ENCODE measurements around the gene TRIM74. TPM values are rescaled to one million over a fixed set of nuclear protein-coding genes. Genes with fewer than 3 reads are reported as not detected.
A peak's percentile ranks its signal among the peaks of the same experiment; 100 is the strongest.
"Not testable (repeated sequence)": the region's sequence is repeated elsewhere in the genome, so short reads cannot be mapped to it uniquely, and the experiment has no call there.

Gene TRIM74
- total RNA-seq = under 1 TPM in 1 of 2 donors, not detected in 1; 0.78 TPM

DNA sequence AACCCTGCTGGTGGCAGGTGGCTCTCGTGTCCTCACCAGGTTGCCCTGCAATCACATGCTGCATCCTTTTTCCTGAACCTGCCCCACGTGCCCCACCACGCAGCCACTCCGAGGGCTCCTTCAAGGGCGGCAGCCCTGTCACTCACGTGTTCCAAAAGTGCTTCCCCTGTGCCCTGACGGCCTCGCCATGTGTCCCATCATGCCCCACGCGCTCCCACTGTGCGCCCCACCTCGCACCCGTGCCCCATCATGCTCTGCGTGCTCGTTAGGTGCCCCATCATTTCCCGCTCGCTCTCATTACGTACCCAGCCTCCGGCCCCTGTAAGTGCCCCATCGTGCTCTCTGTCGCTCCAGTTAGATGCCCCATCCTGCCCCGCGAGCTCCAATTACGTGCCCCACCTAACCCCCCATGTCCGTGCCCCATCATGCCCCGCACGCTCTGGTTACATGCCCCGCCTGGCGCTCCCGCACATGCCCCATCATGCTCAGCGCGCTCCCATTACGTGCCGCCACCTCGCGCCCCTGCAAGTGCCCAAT lies at the start of gene TRIM74:
Gene TRIM74 (minus strand): TSS at position 487 of the 537 bp plus-strand sequence. CDS start 3,309 bp downstream, outside the sequence.
- DNase-seq (ENCODE audit: low spot score); H3K4me1 Mint-ChIP-seq (ENCODE audit: low read depth in 2 of 2); H3K9me3 Mint-ChIP-seq; H3K27ac Mint-ChIP-seq; ATAC-seq; H3K36me3 Mint-ChIP-seq; H3K4me3 Mint-ChIP-seq; H3K27me3 Mint-ChIP-seq: not testable (repeated sequence)

DNA sequence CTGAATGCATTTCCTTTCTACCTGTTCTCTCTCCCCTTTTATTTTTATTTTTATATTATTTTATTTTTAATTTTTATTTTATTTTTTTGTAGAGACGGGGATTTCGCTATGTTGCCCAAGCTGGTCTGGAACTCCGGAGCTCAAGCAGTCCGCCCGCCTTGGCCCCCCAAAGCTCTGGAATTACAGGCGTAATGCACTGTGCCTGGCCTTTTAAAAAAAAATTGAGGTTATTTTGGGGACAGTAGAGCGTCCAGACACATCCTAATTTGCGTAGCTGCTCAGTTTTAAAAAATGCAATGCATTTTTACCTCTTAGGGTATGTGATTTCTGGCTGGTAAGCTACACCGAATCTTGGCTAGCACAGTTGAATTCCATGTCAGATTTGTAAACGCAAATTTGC lies 37.2 kb upstream of the TRIM74 start:
- not testable (repeated sequence) for H3K27ac Mint-ChIP-seq; DNase-seq (ENCODE audit: low spot score); H3K9me3 Mint-ChIP-seq; H3K4me1 Mint-ChIP-seq (ENCODE audit: low read depth in 2 of 2); H3K27me3 Mint-ChIP-seq; ATAC-seq; H3K36me3 Mint-ChIP-seq; H3K4me3 Mint-ChIP-seq

DNA sequence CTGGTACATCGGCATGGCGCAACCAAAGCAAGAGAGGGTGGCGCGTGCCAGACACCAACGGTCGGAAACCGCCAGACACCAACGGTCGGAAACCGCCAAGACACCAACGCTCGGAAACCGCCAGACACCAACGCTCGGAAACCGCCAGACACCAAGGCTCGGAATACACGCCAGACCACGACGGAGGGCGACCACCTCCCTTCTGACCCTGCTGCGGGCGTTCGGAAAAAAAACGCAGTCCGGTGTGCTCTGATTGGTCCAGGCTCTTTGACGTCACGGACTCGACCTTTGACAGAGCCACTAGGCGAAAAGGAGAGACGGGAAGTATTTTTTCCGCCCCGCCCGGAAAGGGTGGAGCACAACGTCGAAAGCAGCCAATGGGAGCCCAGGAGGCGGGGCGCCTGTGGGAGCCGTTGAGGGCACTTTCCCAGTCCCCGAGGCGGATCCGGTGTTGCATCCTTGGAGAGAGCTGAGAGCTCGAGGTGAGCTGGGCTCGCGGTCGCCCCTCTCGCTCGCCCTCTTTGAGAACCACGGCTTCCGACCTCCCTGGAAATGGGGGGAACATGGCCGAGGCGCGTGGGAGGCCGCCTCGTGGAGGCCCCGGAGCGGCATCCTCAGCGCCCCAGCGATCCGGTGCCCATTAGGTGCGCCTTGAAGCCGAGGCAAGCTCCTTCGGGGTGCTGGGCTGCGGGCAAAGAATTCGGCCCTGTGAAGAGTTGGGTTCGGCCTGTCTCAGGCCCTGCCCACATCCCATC lies 36.6 kb upstream of the TRIM74 start:
- H3K9me3 Mint-ChIP-seq = not testable (repeated sequence)

DNA sequence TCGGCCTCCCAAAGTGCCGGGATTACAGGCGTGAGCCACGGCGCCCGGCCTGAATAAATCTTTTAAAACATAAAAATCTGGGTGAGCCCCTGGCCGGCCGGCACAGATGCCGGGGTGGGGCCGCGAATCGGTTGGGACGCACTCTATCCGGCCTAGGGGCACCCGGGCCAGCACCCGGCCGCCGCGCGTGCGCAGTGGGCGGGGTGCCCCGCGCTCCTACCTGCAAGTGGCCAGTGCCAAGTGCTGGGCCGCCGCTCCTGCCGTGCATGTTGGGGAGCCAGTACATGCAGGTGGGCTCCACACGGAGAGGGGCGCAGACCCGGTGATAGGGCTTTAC lies 36.1 kb upstream of the TRIM74 start:
- Mint-ChIP-seq H3K27ac (peak overlapping the region; percentile 92 to 94), H3K4me3 (peak overlapping the region; percentile 94)
- H3K4me1 Mint-ChIP-seq (ENCODE audit: low read depth in 2 of 2); H3K36me3 Mint-ChIP-seq; H3K9me3 Mint-ChIP-seq; H3K27me3 Mint-ChIP-seq: not testable (repeated sequence)
- DNase-seq (ENCODE audit: low spot score) = peak; percentile 79
- peak; percentile 92 to 94 for ATAC-seq

More for the DNA sequence above, 36.6 kb upstream of the TRIM74 start:
- Mint-ChIP-seq H3K27ac (peak overlapping the region; percentile 92 to 94), H3K4me3 (peak overlapping the region; percentile 94)
- not testable (repeated sequence) for H3K4me1 Mint-ChIP-seq (ENCODE audit: low read depth in 2 of 2); H3K36me3 Mint-ChIP-seq; H3K27me3 Mint-ChIP-seq
- ATAC-seq = peak; percentile 95 to 96
- DNase-seq (ENCODE audit: low spot score) = peak; percentile 90

DNA sequence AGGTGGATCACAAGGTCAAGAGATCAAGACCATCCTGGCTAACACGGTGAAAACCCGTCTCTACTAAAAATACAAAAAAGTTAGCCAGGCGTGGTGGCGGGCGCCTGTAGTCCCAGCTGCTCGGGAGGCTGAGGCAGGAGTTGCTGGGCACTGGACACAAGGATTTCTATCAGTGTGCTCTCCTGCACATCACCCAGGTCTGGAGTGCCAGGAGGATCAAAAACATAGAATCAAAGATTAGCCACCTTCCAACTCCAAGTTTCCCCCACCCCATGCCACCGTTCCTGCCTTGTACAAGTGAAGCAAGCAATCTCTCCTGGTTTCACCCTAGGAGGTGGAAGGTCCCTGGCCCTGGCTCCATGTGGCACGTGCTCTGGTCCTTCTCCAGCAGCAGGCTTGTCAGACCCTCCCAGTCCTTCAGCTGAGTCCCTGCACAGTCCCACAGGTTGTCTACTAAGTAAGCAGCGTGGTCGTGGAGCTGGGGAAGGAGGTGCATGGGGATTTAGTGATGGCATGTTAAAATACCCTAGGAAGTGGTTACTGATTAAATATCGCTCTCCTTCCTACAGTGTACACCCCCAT lies 28.7 kb upstream of the TRIM74 start:
- not testable (repeated sequence) for H3K4me3 Mint-ChIP-seq; H3K4me1 Mint-ChIP-seq (ENCODE audit: low read depth in 2 of 2); ATAC-seq; DNase-seq (ENCODE audit: low spot score); H3K36me3 Mint-ChIP-seq; H3K27ac Mint-ChIP-seq; H3K27me3 Mint-ChIP-seq; H3K9me3 Mint-ChIP-seq

DNA sequence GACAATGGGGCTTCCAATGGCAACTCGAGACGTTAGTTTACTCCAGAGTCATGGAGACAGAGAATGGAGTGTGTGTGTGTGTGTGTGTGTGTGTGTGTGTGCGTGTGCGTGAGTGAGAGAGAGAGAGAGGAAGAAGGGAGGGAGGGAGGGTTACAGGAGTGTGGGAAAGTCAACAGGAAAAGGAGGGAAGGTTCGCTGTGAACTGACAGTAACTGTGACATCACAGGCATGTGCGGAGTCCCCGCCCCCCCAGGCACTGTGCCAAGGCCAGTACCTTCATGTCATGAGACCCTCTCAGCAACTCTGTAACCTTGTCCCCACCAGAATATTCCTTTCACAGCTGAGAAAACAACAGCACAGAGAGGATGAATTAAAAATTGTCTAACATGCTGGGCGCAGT lies 28.2 kb upstream of the TRIM74 start:
- not testable (repeated sequence) for ATAC-seq; H3K4me3 Mint-ChIP-seq; H3K27ac Mint-ChIP-seq; H3K27me3 Mint-ChIP-seq; H3K36me3 Mint-ChIP-seq; H3K9me3 Mint-ChIP-seq; DNase-seq (ENCODE audit: low spot score); H3K4me1 Mint-ChIP-seq (ENCODE audit: low read depth in 2 of 2)

DNA sequence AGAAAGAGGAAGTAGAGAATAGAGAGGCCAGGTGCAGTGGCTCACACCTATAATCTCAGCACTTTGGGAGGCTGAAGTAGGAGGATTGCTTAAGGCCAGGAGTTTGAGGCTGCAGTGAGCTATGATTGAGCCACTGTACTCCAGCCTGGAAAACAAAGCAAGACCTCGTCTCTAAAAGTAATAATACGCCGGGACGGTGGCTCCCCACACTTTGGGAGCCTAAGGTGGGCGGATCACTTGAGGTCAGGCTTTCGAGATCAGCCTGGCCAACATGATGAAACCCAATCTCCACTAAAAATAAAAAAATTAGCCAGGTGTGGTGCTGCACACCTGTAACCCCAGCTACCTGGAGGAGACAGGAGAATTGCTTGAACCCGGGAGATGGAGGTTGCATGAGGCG lies 26.2 kb upstream of the TRIM74 start:
- not testable (repeated sequence) for H3K9me3 Mint-ChIP-seq; H3K27me3 Mint-ChIP-seq; H3K36me3 Mint-ChIP-seq; ATAC-seq; H3K4me1 Mint-ChIP-seq (ENCODE audit: low read depth in 2 of 2); H3K27ac Mint-ChIP-seq; DNase-seq (ENCODE audit: low spot score); H3K4me3 Mint-ChIP-seq

DNA sequence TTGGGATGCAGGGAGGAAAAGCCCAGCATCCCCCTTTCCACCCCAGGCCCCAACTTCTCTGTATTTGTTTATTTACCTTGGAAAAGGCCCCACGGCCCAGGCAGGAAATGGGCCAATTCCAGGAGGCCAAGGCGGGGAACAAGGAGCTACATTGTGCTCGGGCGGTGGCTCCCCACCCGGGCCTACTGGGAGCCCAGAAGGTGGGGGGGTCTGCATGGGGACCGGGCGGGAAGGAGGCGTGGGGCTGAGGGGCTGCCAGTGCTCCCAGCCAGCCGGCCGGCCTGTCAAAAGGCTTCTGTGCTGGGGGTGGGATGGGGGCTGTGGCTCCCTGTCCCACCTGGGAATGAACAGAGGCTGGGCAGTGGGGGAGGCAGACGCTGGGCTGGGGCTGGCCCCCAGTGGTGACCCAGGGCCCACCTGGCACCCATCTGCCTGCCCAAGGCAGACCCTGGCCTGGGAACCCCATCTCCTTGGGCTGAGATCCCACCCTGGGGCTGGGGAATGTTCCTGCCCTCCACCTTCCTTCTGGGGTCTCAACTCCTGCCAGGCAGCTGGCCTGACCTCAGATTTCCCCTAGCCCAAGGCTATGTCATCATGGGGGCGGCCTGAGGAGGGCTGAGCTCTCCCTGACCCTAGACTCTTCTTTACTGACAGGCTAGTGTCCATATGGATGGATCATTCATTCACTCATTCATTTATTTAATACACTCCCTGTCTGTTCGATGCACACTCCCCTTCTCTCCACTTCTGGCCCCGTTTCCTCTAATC lies 21.1 kb upstream of the TRIM74 start:
- not testable (repeated sequence) for H3K9me3 Mint-ChIP-seq; H3K4me3 Mint-ChIP-seq; H3K27ac Mint-ChIP-seq; H3K36me3 Mint-ChIP-seq; H3K4me1 Mint-ChIP-seq (ENCODE audit: low read depth in 2 of 2); H3K27me3 Mint-ChIP-seq
- peak in 1 of 2 donors; percentile 43 for ATAC-seq
- DNase-seq (ENCODE audit: low spot score) = peak; percentile 39

DNA sequence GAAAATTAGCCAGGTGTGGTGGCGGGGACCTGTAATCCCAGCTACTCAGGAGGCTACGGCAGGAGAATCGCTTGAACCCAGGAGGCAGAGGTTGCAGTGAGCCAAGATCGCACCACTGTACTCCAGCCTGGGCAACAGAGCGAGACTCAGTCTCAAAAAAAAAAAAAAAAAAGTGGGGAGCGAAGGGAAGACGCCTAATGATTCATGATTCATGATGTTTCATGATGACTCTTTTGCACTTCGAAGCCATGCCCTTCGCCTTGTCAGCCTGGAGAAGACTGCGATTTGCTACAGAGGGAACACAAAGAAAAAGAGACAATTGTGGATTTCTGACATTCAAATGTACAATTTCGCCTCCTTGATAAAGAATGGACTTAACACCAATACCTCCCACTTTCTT lies 12.8 kb upstream of the TRIM74 start:
- not testable (repeated sequence) for H3K4me3 Mint-ChIP-seq; H3K4me1 Mint-ChIP-seq (ENCODE audit: low read depth in 2 of 2); H3K9me3 Mint-ChIP-seq; H3K36me3 Mint-ChIP-seq; DNase-seq (ENCODE audit: low spot score); ATAC-seq; H3K27ac Mint-ChIP-seq; H3K27me3 Mint-ChIP-seq

DNA sequence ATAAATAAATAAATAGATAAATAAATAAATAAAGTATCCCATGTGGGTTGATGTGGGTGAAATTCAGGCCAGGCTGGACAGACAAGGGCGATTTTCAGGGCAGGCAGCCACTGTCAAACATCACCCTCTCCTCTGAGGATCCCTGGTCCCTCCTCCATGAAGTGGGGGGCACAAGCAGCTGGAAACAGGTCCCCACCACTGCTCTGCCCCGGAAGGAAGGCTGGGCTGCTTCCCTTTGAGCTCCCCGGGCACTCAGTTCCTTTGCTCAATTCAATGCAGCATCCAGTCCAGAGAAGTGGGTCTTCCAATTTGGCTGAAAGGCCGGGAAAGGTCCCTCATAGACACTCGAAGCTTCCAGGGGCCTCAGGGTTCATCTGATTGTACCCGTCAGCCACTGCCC lies 11.1 kb upstream of the TRIM74 start:
- not testable (repeated sequence) for H3K27me3 Mint-ChIP-seq; ATAC-seq; H3K4me1 Mint-ChIP-seq (ENCODE audit: low read depth in 2 of 2); H3K27ac Mint-ChIP-seq; H3K36me3 Mint-ChIP-seq; H3K9me3 Mint-ChIP-seq; DNase-seq (ENCODE audit: low spot score); H3K4me3 Mint-ChIP-seq

DNA sequence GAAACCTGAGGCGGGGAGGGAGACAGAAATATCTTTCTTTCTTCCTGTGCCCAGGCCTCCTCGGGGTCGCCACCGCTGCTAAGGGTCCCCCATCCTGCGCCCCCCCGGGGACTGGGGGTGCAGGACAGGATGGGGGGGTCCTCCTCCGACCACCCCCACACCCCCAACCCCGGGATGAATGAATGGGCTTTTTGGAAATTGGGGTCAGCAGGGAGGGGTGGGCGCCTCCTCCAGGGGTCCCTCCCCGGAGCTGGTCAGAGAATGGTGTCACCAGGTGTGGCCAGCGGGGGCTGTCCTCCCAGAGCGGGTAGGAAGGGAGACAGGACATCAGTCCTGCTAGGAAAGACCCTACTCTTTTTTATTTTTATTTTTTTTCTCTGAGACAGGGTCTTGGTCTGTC lies 7.2 kb upstream of the TRIM74 start:
- H3K27me3 Mint-ChIP-seq; DNase-seq (ENCODE audit: low spot score); H3K27ac Mint-ChIP-seq; H3K36me3 Mint-ChIP-seq; H3K4me1 Mint-ChIP-seq (ENCODE audit: low read depth in 2 of 2); H3K9me3 Mint-ChIP-seq; ATAC-seq; H3K4me3 Mint-ChIP-seq: not testable (repeated sequence)

DNA sequence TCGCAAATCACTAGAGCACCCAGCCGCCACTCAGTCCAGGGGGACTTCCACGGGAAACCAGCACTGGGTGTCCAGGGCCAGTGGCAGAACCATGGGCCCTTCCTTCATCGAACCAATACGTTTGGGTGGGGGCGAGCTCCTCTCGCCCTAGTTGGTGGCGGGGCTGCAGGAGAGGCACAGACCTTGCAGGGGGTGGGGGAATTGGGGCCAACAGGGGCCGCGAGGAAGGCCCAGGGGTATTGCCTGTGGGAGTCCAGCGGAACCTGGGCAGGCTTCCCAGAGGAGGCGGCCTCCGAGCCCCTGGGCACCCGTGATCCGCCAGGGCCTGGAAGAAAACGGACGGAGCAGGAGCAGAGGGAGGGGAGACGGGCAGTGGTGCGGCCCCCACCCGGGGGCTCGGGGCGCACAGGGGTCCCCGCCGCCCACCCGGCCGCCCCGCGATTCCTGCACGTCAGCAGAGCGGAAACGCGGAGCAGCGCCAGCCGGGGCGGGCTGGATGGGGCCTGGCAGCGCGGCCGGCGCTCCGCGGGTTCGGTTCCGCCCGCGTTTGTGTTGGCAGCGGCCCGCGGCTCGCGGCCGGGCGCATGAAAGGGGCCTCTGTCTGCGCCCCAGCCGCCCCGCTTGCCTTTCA lies 6.5 kb upstream of the TRIM74 start:
- not testable (repeated sequence) for H3K4me3 Mint-ChIP-seq; H3K4me1 Mint-ChIP-seq (ENCODE audit: low read depth in 2 of 2); H3K9me3 Mint-ChIP-seq; H3K27ac Mint-ChIP-seq; H3K27me3 Mint-ChIP-seq; H3K36me3 Mint-ChIP-seq
- peak; percentile 5 to 41 for ATAC-seq
- peak; percentile 39 for DNase-seq (ENCODE audit: low spot score)

DNA sequence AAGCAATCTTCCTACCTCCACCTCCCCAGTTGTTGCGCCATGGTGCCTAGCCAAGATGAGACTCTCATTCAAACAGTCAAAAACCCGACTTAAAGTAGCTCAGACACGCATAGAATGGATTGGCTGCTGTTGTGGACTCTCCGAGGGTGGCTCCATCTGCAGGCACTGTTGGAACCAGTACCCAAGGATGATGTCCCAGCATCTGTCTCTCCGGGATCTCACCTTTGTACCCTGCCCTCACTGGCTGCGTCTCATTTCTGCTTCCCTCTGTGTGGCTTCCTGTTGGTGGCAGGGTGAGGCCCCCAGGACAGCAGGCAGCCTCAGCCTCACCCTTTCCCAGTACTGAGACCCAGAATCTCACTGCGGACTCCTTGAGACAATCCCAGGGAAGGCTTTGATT lies 5.5 kb upstream of the TRIM74 start:
- H3K36me3 Mint-ChIP-seq = not testable (repeated sequence)

DNA sequence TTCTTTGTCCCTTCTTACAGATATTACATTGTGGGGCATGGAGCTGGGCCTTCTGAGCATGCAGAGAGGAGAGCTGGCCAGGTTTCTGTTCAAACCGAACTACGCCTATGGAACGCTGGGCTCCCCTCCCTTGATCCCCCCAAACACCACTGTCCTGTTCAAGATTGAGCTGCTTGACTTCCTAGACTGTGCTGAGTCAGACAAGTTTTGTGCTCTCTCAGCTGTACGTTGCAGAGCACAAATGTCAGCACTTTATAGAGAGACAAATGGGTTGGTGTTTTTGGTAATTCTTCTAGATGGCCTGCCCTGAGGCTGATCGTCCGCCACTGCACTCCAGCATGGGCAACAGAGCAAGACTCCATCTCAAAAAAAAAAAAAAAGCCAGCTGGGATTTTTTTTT lies 2.2 kb upstream of the TRIM74 start:
- ATAC-seq = not testable (repeated sequence)

More for the DNA sequence above, 5.5 kb upstream of the TRIM74 start:
- not testable (repeated sequence) for H3K27ac Mint-ChIP-seq; H3K9me3 Mint-ChIP-seq; H3K4me3 Mint-ChIP-seq; ATAC-seq; DNase-seq (ENCODE audit: low spot score); H3K4me1 Mint-ChIP-seq (ENCODE audit: low read depth in 2 of 2); H3K27me3 Mint-ChIP-seq

More for the DNA sequence above, 2.2 kb upstream of the TRIM74 start:
- not testable (repeated sequence) for H3K36me3 Mint-ChIP-seq; H3K4me3 Mint-ChIP-seq; DNase-seq (ENCODE audit: low spot score); H3K27me3 Mint-ChIP-seq; H3K27ac Mint-ChIP-seq; H3K9me3 Mint-ChIP-seq; H3K4me1 Mint-ChIP-seq (ENCODE audit: low read depth in 2 of 2)
